ENCODE results near the gene PSMB3. TPM values are rescaled to one million over a fixed set of nuclear protein-coding genes. Genes with fewer than 3 reads are reported as not detected.

The PSMB3 gene
- total and polyA plus RNA-seq, 9 of the 15 experiments (the other 6 are each of a cell fraction or from before 2014, with no cell fraction given), result 460 to 2,775 (median 574) TPM

DNA sequence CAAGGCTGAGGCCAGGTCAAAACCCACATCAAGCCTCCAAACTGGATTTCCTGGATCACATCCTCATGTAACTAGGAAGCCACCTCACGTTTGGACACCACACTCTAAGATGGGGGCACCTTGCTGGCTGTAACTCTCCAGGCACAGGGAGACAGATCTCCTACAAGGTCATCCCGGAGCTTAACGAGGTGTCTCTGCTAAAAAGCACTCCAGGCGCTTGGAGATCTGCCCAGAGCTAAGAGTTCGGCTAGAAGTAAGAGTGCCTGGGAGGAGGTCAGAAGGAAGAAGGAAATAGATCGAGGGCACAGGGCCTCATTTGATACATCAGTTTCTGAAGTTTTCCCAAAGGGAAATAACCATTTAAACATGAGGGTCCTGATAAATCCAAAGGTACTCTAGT, 15.9 kb downstream of the PSMB3 start:
- Histone ChIP-seq H3K9me3 (replicated peaks; ENCODE audit: control insufficient read depth, insufficient read depth, low read depth, low read length) (no peaks in the 10 kb centered on the region), H3K9ac (ENCODE audit: insufficient read depth in 1 of 2, low read depth in 2 of 2, low read length in 2 of 2) (no peak overlapping the region), H3K4me3 (no peak overlapping the region), H3K36me3 (ENCODE audit: control insufficient read depth, insufficient read depth, low read length) (peaks cover 93% of the 10 kb centered on the region), H3K4me2 (ENCODE audit: insufficient read depth, low read length) (no peak overlapping the region), H3K27me3 (ENCODE audit: control insufficient read depth in 2 of 2, insufficient read depth in 2 of 2, low read length in 2 of 2) (no peaks in the 10 kb centered on the region), H2AFZ (ENCODE audit: low read depth, low read length) (no peak overlapping the region), H3K79me2 (ENCODE audit: control insufficient read depth, insufficient read depth, low read length) (no peaks in the 10 kb centered on the region), H3K4me1 (replicated peaks in 1 of 2; ENCODE audit: control insufficient read depth in 2 of 2, insufficient read depth in 2 of 2, low read length in 2 of 2) (no peaks in the 10 kb centered on the region), H3K27ac (ENCODE audit: extremely low read depth, low read depth, low read length) (no peak overlapping the region), H4K20me1 (replicated peaks; ENCODE audit: control insufficient read depth, insufficient read depth, low read length) (no peaks in the 10 kb centered on the region; the same call in 1 of the 2 replicates), H3K9me1 (ENCODE audit: control insufficient read depth, insufficient read depth, low read length) (no peaks in the 10 kb centered on the region)
- ATAC-seq (no peak), DNase-seq (ENCODE audit: extremely low read depth in 1 of 4, low spot score in 3 of 4) (no peak), FAIRE-seq (no peak)
- TF ChIP-seq PCBP2 (IDR thresholded peaks at IDR 0.05; ENCODE audit: low read depth, low read length, poor library complexity, severe bottlenecking) (no peak), CBFB (CRISPR knock-in tag; IDR thresholded peaks at IDR 0.05) (no peak), STAG1 (CRISPR knock-in tag; IDR thresholded peaks at IDR 0.05; ENCODE audit: borderline replicate concordance) (no peak), BHLHE40 (IDR thresholded peaks at IDR 0.05; ENCODE audit: low read length) (no peak)
- BruUV-seq (replicated peaks), result no TSS peak
- 74% methylated on average over 6 of the region's 6 CpGs for WGBS (ENCODE audit: insufficient coverage, low coverage, missing lambda C conversion rate)
- in situ Hi-C loops (cut with MboI) (no loop called here), intact Hi-C loops (cut with micrococcal nuclease) (no loop called here)
- POLR2A ChIA-PET, result interaction anchor here (0.6 to 1.5 kb wide), 2 partner anchors 11 to 16 kb away, joined by 3 read pairs; no protein-coding TSS in a partner anchor
- CTCF ChIA-PET (ENCODE audit: low intra/inter-chr PET ratio), result no interaction called here

DNA sequence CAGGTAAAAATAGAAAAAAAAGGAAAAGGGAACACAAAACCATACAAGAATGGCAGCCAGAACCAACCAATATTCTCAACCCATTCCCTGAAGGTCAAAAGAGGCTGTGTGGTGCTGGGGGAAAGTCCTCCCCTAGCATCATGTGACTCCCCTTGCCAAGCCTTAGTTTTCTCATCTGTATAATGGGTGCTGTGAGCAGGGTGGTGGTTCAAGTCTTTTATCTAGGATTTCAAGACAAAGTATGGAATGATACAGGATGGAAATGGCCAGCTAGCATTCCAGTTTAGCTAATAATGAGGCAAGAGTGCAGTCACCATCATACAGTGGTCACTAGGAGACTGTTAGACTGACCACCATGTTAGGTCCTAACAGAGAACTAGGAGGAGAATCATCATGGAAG, 20.7 kb downstream of the PSMB3 start:
- H3K27me3 ChIP-seq (ENCODE audit: control insufficient read depth in 2 of 2, insufficient read depth in 2 of 2, low read length in 2 of 2), result no peaks in the 10 kb centered on the region
- H3K79me2 ChIP-seq (ENCODE audit: control insufficient read depth, insufficient read depth, low read length), result no peaks in the 10 kb centered on the region
- H3K9me1 ChIP-seq (ENCODE audit: control insufficient read depth, insufficient read depth, low read length), result no peaks in the 10 kb centered on the region
- no peak for DNase-seq (ENCODE audit: extremely low read depth in 1 of 4, low spot score in 3 of 4)
- no peak overlapping the region for H3K27ac ChIP-seq (ENCODE audit: extremely low read depth, low read depth, low read length)
- H3K4me3 ChIP-seq, result no peak overlapping the region
- peaks cover 82% of the 10 kb centered on the region for H3K36me3 ChIP-seq (ENCODE audit: control insufficient read depth, insufficient read depth, low read length)
- intact Hi-C loops (cut with micrococcal nuclease), result no loop called here
- no peaks in the 10 kb centered on the region for H3K4me1 ChIP-seq (replicated peaks in 1 of 2; ENCODE audit: control insufficient read depth in 2 of 2, insufficient read depth in 2 of 2, low read length in 2 of 2)
- no peak overlapping the region for H3K4me2 ChIP-seq (ENCODE audit: insufficient read depth, low read length)
- H3K9me3 ChIP-seq (replicated peaks; ENCODE audit: control insufficient read depth, insufficient read depth, low read depth, low read length), result no peaks in the 10 kb centered on the region
- H4K20me1 ChIP-seq (replicated peaks; ENCODE audit: control insufficient read depth, insufficient read depth, low read length), result no peaks in the 10 kb centered on the region
- ChIA-PET CTCF (ENCODE audit: low intra/inter-chr PET ratio) (no interaction called here), POLR2A (no interaction called here)
- no peak for ATAC-seq
- H3K9ac ChIP-seq (ENCODE audit: insufficient read depth in 1 of 2, low read depth in 2 of 2, low read length in 2 of 2), result no peak overlapping the region
- BruUV-seq (replicated peaks), result no TSS peak
- H2AFZ ChIP-seq (ENCODE audit: low read depth, low read length), result no peak overlapping the region
- FAIRE-seq, result no peak
- in situ Hi-C loops (cut with MboI), result no loop called here
- no peak for TF ChIP-seq ARID4B (CRISPR knock-in tag; IDR thresholded peaks at IDR 0.05)
- TF ChIP-seq ZFP36 (IDR thresholded peaks at IDR 0.05; ENCODE audit: low read depth, low read length, partially characterized antibody), result no peak
- no peak for TF ChIP-seq HDAC6 (IDR thresholded peaks at IDR 0.05; ENCODE audit: low read depth, low read length)
- no peak for TF ChIP-seq ZNF197 (CRISPR knock-in tag; IDR thresholded peaks at IDR 0.05; ENCODE audit: low read depth)
- TF ChIP-seq, protein P1, sequence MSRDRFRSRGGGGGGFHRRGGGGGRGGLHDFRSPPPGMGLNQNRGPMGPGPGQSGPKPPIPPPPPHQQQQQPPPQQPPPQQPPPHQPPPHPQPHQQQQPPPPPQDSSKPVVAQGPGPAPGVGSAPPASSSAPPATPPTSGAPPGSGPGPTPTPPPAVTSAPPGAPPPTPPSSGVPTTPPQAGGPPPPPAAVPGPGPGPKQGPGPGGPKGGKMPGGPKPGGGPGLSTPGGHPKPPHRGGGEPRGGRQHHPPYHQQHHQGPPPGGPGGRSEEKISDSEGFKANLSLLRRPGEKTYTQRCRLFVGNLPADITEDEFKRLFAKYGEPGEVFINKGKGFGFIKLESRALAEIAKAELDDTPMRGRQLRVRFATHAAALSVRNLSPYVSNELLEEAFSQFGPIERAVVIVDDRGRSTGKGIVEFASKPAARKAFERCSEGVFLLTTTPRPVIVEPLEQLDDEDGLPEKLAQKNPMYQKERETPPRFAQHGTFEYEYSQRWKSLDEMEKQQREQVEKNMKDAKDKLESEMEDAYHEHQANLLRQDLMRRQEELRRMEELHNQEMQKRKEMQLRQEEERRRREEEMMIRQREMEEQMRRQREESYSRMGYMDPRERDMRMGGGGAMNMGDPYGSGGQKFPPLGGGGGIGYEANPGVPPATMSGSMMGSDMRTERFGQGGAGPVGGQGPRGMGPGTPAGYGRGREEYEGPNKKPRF (IDR thresholded peaks at IDR 0.05; ENCODE audit: low read depth, low read length), result no peak
- no peak for TF ChIP-seq SPI1 (IDR thresholded peaks at IDR 0.05; ENCODE audit: borderline replicate concordance, low read depth, low read length)
- TF ChIP-seq KDM1A (IDR thresholded peaks at IDR 0.05), result peak; percentile 38 to 58; a peak in 1 of 4 replicates

Measured in K562 (cell line).